ENCODE measurements around the gene PUSL1. TPM values are rescaled to one million over a fixed set of nuclear protein-coding genes. Genes with fewer than 3 reads are reported as not detected.

The PUSL1 gene
- total RNA-seq, 1 donor, result 29.3 TPM

GRCh38 chr1:1274299-1274930 lies 34.0 kb upstream of the PUSL1 start:
- H3K79me2 ChIP-seq (ENCODE audit: insufficient read depth, low read length), result peaks cover 45% of the 10 kb centered on the region
- no peak for DNase-seq (ENCODE audit: insufficient read length, low spot score, missing footprints)
- peaks cover 23% of the 10 kb centered on the region for H3K4me1 ChIP-seq (ENCODE audit: insufficient read depth, low read length)
- no peak for TF ChIP-seq CTCF (IDR thresholded peaks at IDR 0.05; ENCODE audit: extremely low read depth, low read depth, low read length)
- H3K4me3 ChIP-seq (ENCODE audit: insufficient read depth, low read length), result peak overlapping the region; percentile 80
- peak overlapping the region; percentile 53 for H3K27ac ChIP-seq (ENCODE audit: low read depth, low read length)
- H3K27me3 ChIP-seq (ENCODE audit: insufficient read depth, low read length), result no peaks in the 10 kb centered on the region
- H3K36me3 ChIP-seq (ENCODE audit: insufficient read depth, low read length), result peaks cover 8% of the 10 kb centered on the region
- H3K9me3 ChIP-seq (ENCODE audit: low read depth, low read length), result no peaks in the 10 kb centered on the region
- peak overlapping the region; percentile 90 for H3K4me2 ChIP-seq (ENCODE audit: insufficient read depth, low read length)
- H4K20me1 ChIP-seq (ENCODE audit: insufficient read depth, low read length), result peaks cover 26% of the 10 kb centered on the region
- H2AFZ ChIP-seq (ENCODE audit: low read length), result peak overlapping the region; percentile 56

- Histone ChIP-seq H3K9me3 (ENCODE audit: low read depth, low read length) (no peaks in the 10 kb centered on the region), H3K36me3 (ENCODE audit: insufficient read depth, low read length) (peaks cover 8% of the 10 kb centered on the region), H3K4me3 (ENCODE audit: insufficient read depth, low read length) (peak overlapping the region; percentile 80), H4K20me1 (ENCODE audit: insufficient read depth, low read length) (peaks cover 23% of the 10 kb centered on the region), H3K4me2 (ENCODE audit: insufficient read depth, low read length) (peak overlapping the region; percentile 90), H3K4me1 (ENCODE audit: insufficient read depth, low read length) (peaks cover 23% of the 10 kb centered on the region), H3K27ac (ENCODE audit: low read depth, low read length) (no peak overlapping the region), H3K27me3 (ENCODE audit: insufficient read depth, low read length) (no peaks in the 10 kb centered on the region), H2AFZ (ENCODE audit: low read length) (peak overlapping the region; percentile 56), H3K79me2 (ENCODE audit: insufficient read depth, low read length) (peaks cover 39% of the 10 kb centered on the region)
- no peak for DNase-seq (ENCODE audit: insufficient read length, low spot score, missing footprints)
- no peak for TF ChIP-seq CTCF (IDR thresholded peaks at IDR 0.05; ENCODE audit: extremely low read depth, low read depth, low read length)
Measured at GRCh38 chr1:1274931-1275431, 33.4 kb upstream of the PUSL1 start.

- Histone ChIP-seq H3K9me3 (ENCODE audit: low read depth, low read length) (no peaks in the 10 kb centered on the region), H3K79me2 (ENCODE audit: insufficient read depth, low read length) (peaks cover 31% of the 10 kb centered on the region), H3K4me3 (ENCODE audit: insufficient read depth, low read length) (no peak overlapping the region), H3K4me1 (ENCODE audit: insufficient read depth, low read length) (peaks cover 18% of the 10 kb centered on the region), H3K27me3 (ENCODE audit: insufficient read depth, low read length) (no peaks in the 10 kb centered on the region), H3K36me3 (ENCODE audit: insufficient read depth, low read length) (peaks cover 8% of the 10 kb centered on the region), H4K20me1 (ENCODE audit: insufficient read depth, low read length) (peaks cover 18% of the 10 kb centered on the region), H2AFZ (ENCODE audit: low read length) (no peak overlapping the region), H3K4me2 (ENCODE audit: insufficient read depth, low read length) (no peak overlapping the region), H3K27ac (ENCODE audit: low read depth, low read length) (no peak overlapping the region)
- no peak for TF ChIP-seq CTCF (IDR thresholded peaks at IDR 0.05; ENCODE audit: extremely low read depth, low read depth, low read length)
- no peak for DNase-seq (ENCODE audit: insufficient read length, low spot score, missing footprints)
Measured at GRCh38 chr1:1275836-1276235, 32.6 kb upstream of the PUSL1 start.

- H3K27ac ChIP-seq (ENCODE audit: low read depth, low read length), result no peak overlapping the region
- H4K20me1 ChIP-seq (ENCODE audit: insufficient read depth, low read length), result no peaks in the 10 kb centered on the region
- no peaks in the 10 kb centered on the region for H3K36me3 ChIP-seq (ENCODE audit: insufficient read depth, low read length)
- TF ChIP-seq CTCF (IDR thresholded peaks at IDR 0.05; ENCODE audit: extremely low read depth, low read depth, low read length), result no peak
- H3K9me3 ChIP-seq (ENCODE audit: low read depth, low read length), result no peaks in the 10 kb centered on the region
- H3K79me2 ChIP-seq (ENCODE audit: insufficient read depth, low read length), result peaks cover 3% of the 10 kb centered on the region
- no peak overlapping the region for H3K4me3 ChIP-seq (ENCODE audit: insufficient read depth, low read length)
- no peaks in the 10 kb centered on the region for H3K4me1 ChIP-seq (ENCODE audit: insufficient read depth, low read length)
- H2AFZ ChIP-seq (ENCODE audit: low read length), result no peak overlapping the region
- H3K27me3 ChIP-seq (ENCODE audit: insufficient read depth, low read length), result no peaks in the 10 kb centered on the region
- DNase-seq (ENCODE audit: insufficient read length, low spot score, missing footprints), result no peak
- H3K4me2 ChIP-seq (ENCODE audit: insufficient read depth, low read length), result no peak overlapping the region
Measured at GRCh38 chr1:1278620-1279019, 29.8 kb upstream of the PUSL1 start.
